ENCODE results near the gene BCAT1.
"Not testable (repeated sequence)": the region's sequence is repeated elsewhere in the genome, so short reads cannot be mapped to it uniquely, and the experiment has no call there.

BCAT1 gene

GRCh38 chr12:24913953-24914352 is 34.9 kb downstream of the BCAT1 start:
- no peaks in the 10 kb centered on the region for H3K27me3 ChIP-seq (ENCODE audit: low read length)
- H3K9me2 ChIP-seq (replicated peaks; ENCODE audit: insufficient read depth, low read length), result no peaks in the 10 kb centered on the region
- no peaks in the 10 kb centered on the region for H3F3A ChIP-seq (ENCODE audit: insufficient read depth)
- no peak overlapping the region for H2AFZ ChIP-seq (ENCODE audit: low read depth, low read length, severe bottlenecking)
- no peak overlapping the region for H3K4me2 ChIP-seq (ENCODE audit: low read depth, low read length, poor library complexity, severe bottlenecking)
- TF ChIP-seq EZH2phosphoT487 (conservative IDR thresholded peaks at IDR 0.05; ENCODE audit: low read length) (no peak), CTCF (IDR thresholded peaks at IDR 0.05; ENCODE audit: insufficient read depth, low read length, poor library complexity, severe bottlenecking) (no peak)
- H3K4me3 ChIP-seq (ENCODE audit: insufficient read depth, low read length, poor library complexity, severe bottlenecking), result no peak overlapping the region
- H3K9me3 ChIP-seq (ENCODE audit: insufficient read depth, low read length), result no peaks in the 10 kb centered on the region
- H3K79me2 ChIP-seq (ENCODE audit: insufficient read depth, low read length), result peaks cover 56% of the 10 kb centered on the region
- H3K36me3 ChIP-seq (ENCODE audit: low read length), result no peaks in the 10 kb centered on the region
- H3K9ac ChIP-seq (ENCODE audit: low read length), result no peak overlapping the region
- no peak overlapping the region for H3K27ac ChIP-seq (ENCODE audit: low read depth, low read length)
- 0 out of 2 replicates have a peak, but pooled peaks cover 5% of the 10 kb centered on the region for H4K20me1 ChIP-seq (ENCODE audit: low read depth, low read length)

GRCh38 chr12:24913130-24913529 is 35.8 kb downstream of the BCAT1 start:
- no peaks in the 10 kb centered on the region for H3K9me2 ChIP-seq (replicated peaks; ENCODE audit: insufficient read depth, low read length)
- peaks cover 49% of the 10 kb centered on the region; the same call in 1 of the 2 replicates for H3K79me2 ChIP-seq (ENCODE audit: insufficient read depth, low read length)
- 0 out of 2 replicates have a peak, but pooled peaks cover 5% of the 10 kb centered on the region for H4K20me1 ChIP-seq (ENCODE audit: low read depth, low read length)
- H3K27ac ChIP-seq (ENCODE audit: low read depth, low read length), result no peak overlapping the region
- no peaks in the 10 kb centered on the region for H3K27me3 ChIP-seq (ENCODE audit: low read length)
- no peak overlapping the region for H3K9ac ChIP-seq (ENCODE audit: low read length)
- no peak overlapping the region for H3K4me2 ChIP-seq (ENCODE audit: low read depth, low read length, poor library complexity, severe bottlenecking)
- H2AFZ ChIP-seq (ENCODE audit: low read depth, low read length, severe bottlenecking), result no peak overlapping the region
- no peaks in the 10 kb centered on the region for H3K9me3 ChIP-seq (ENCODE audit: insufficient read depth, low read length)
- no peak overlapping the region for H3K4me3 ChIP-seq (ENCODE audit: insufficient read depth, low read length, poor library complexity, severe bottlenecking)
- no peaks in the 10 kb centered on the region for H3K36me3 ChIP-seq (ENCODE audit: low read length)
- TF ChIP-seq CTCF (IDR thresholded peaks at IDR 0.05; ENCODE audit: insufficient read depth, low read length, poor library complexity, severe bottlenecking), result no peak
- no peak for TF ChIP-seq EZH2phosphoT487 (conservative IDR thresholded peaks at IDR 0.05; ENCODE audit: low read length)
- no peaks in the 10 kb centered on the region for H3F3A ChIP-seq (ENCODE audit: insufficient read depth)

DNA sequence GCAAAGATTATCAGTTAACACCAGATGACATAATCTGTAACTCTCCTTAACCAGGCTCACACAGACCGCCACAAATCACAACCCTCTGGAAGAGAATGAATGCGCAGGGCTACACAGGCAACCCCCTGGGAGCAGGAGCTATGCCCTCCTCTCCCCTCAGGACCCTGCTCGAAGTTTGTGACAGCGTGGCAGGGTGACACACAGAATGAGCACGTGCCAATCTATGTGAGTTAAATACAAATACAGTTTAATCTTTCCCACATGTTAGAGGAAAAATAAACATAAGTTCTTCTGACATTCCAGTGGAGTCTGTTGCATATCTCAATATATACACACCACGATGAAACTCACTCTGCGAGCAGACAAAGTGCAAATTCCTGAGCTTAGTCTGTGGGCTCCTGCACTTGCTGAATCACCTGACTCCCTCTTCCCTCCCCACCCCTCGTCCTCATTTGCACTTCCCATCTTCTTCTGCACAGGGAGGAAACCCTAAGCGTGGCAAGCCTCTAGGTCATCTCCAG is 37.6 kb downstream of the BCAT1 start:
- no peaks in the 10 kb centered on the region for H3K36me3 ChIP-seq (ENCODE audit: low read length)
- H3K4me3 ChIP-seq (ENCODE audit: insufficient read depth, low read length, poor library complexity, severe bottlenecking), result no peak overlapping the region
- H3K27me3 ChIP-seq (ENCODE audit: low read length), result no peaks in the 10 kb centered on the region
- no peaks in the 10 kb centered on the region for H3K9me3 ChIP-seq (ENCODE audit: insufficient read depth, low read length)
- H2AFZ ChIP-seq (ENCODE audit: low read depth, low read length, severe bottlenecking), result no peak overlapping the region
- H3K9me2 ChIP-seq (replicated peaks; ENCODE audit: insufficient read depth, low read length), result no peaks in the 10 kb centered on the region
- no peak overlapping the region for H3K27ac ChIP-seq (ENCODE audit: low read depth, low read length)
- no peak overlapping the region for H3K4me2 ChIP-seq (ENCODE audit: low read depth, low read length, poor library complexity, severe bottlenecking)
- 0 out of 2 replicates have a peak, but pooled peaks cover 5% of the 10 kb centered on the region for H4K20me1 ChIP-seq (ENCODE audit: low read depth, low read length)
- TF ChIP-seq CTCF (IDR thresholded peaks at IDR 0.05; ENCODE audit: insufficient read depth, low read length, poor library complexity, severe bottlenecking), result no peak
- TF ChIP-seq EZH2phosphoT487 (conservative IDR thresholded peaks at IDR 0.05; ENCODE audit: low read length), result no peak
- peaks cover 36% of the 10 kb centered on the region; the same call in 1 of the 2 replicates for H3K79me2 ChIP-seq (ENCODE audit: insufficient read depth, low read length)
- H3K9ac ChIP-seq (ENCODE audit: low read length), result no peak overlapping the region
- no peaks in the 10 kb centered on the region for H3F3A ChIP-seq (ENCODE audit: insufficient read depth)

- H2AFZ ChIP-seq (ENCODE audit: low read depth, low read length, severe bottlenecking); H3F3A ChIP-seq (ENCODE audit: insufficient read depth); H3K36me3 ChIP-seq (ENCODE audit: low read length); H3K9me3 ChIP-seq (ENCODE audit: insufficient read depth, low read length); H4K20me1 ChIP-seq (ENCODE audit: low read depth, low read length); H3K4me3 ChIP-seq (ENCODE audit: insufficient read depth, low read length, poor library complexity, severe bottlenecking); H3K9ac ChIP-seq (ENCODE audit: low read length); H3K27ac ChIP-seq (ENCODE audit: low read depth, low read length); H3K9me2 ChIP-seq (replicated peaks; ENCODE audit: insufficient read depth, low read length); H3K4me2 ChIP-seq (ENCODE audit: low read depth, low read length, poor library complexity, severe bottlenecking); H3K27me3 ChIP-seq (ENCODE audit: low read length): not testable (repeated sequence)
- peaks cover 28% of the 10 kb centered on the region; the same call in 1 of the 2 replicates for H3K79me2 ChIP-seq (ENCODE audit: insufficient read depth, low read length)
These were observed 38.7 kb downstream of the BCAT1 start for GRCh38 chr12:24910192-24910591.

All from SU-DHL-6 (cell line).